CD8-positive, alpha-beta memory T cell (primary cell): ENCODE data around the gene LRRC37A. TPM values are rescaled to one million over a fixed set of nuclear protein-coding genes. Genes with fewer than 3 reads are reported as not detected.
"Not testable (repeated sequence)": the region's sequence is repeated elsewhere in the genome, so short reads cannot be mapped to it uniquely, and the experiment has no call there.

Source experiments
- CTCF ChIA-PET: fragments of 350-600 bp; sonication (Branson Sonifier 250); formaldehyde crosslinking; loops from one replicate; lab custom pipeline; 2021; ENCODE audit warnings: antibody characterized with exemption; lab: Charles Lee
- POLR2A ChIA-PET: fragments of 350-600 bp; sonication (Branson Sonifier 250); formaldehyde crosslinking; loops from one replicate; lab custom pipeline; 2021; ENCODE audit warnings: antibody characterized with exemption; lab: Charles Lee
- DNase-seq, 5 donors: peaks; one replicate each; pipeline versions ENCODE4 v3.0.0 to v3.0.0-alpha.2; 2020 to 2022; ENCODE audit warnings: mixed read lengths in 1 of 5
- H3K27ac ChIP-seq: one replicate; pipeline ENCODE4 v1.7.0; 2013; ENCODE audit warnings: low read depth, mild to moderate bottlenecking, low read length, moderate library complexity
- H3K27me3 ChIP-seq: 2 replicates; pipeline ENCODE4 v1.7.0; 2013; ENCODE audit warnings: low read length, mild to moderate bottlenecking; ENCODE audit not compliant: insufficient read depth, poor library complexity, severe bottlenecking
- H3K36me3 ChIP-seq: 2 replicates; pipeline ENCODE4 v1.7.0; 2013; ENCODE audit warnings: mild to moderate bottlenecking, low read length, moderate library complexity; ENCODE audit not compliant: insufficient read depth
- H3K4me1 ChIP-seq: 2 replicates; pipeline ENCODE4 v1.7.0; 2013; ENCODE audit warnings: mild to moderate bottlenecking, low read length, moderate library complexity; ENCODE audit not compliant: insufficient read depth
- H3K4me3 ChIP-seq: 2 replicates; pipeline ENCODE4 v1.7.0; 2013; ENCODE audit warnings: mild to moderate bottlenecking, low read length
- H3K9me3 ChIP-seq: 2 replicates; pipeline ENCODE4 v1.7.0; 2013; ENCODE audit warnings: mild to moderate bottlenecking, low read length
- H3K27ac Mint-ChIP-seq, 8 donors: one replicate each; pipeline ENCODE4 v1.8.0; 2020 to 2021; ENCODE audit warnings: mixed read lengths in 8 of 8, mild to moderate bottlenecking in 6 of 8, inconsistent platforms in 3 of 8, moderate library complexity in 3 of 8
- H3K27me3 Mint-ChIP-seq, 2 donors: one replicate each; pipeline ENCODE4 v1.8.0; 2020 to 2021; ENCODE audit warnings: mixed read lengths in 2 of 2, mild to moderate bottlenecking in 1 of 2, moderate library complexity in 1 of 2
- H3K36me3 Mint-ChIP-seq, 3 donors: one replicate each; pipeline ENCODE4 v1.8.0; 2020 to 2021; ENCODE audit warnings: mixed read lengths in 3 of 3, inconsistent platforms in 1 of 3, mild to moderate bottlenecking in 1 of 3
- H3K4me1 Mint-ChIP-seq, 3 donors: one replicate each; pipeline ENCODE4 v1.8.0; 2020 to 2021; ENCODE audit warnings: mixed read lengths in 3 of 3, inconsistent platforms in 1 of 3, mild to moderate bottlenecking in 1 of 3
- H3K4me3 Mint-ChIP-seq, 7 donors: one replicate each; pipeline ENCODE4 v1.8.0; 2020 to 2021; ENCODE audit warnings: mixed read lengths in 7 of 7, mild to moderate bottlenecking in 6 of 7, moderate library complexity in 4 of 7, inconsistent platforms in 2 of 7
- H3K9me3 Mint-ChIP-seq, 5 donors: one replicate each; pipeline ENCODE4 v1.8.0; 2020 to 2022; ENCODE audit warnings: mixed read lengths in 5 of 5, mild to moderate bottlenecking in 3 of 5, moderate library complexity in 2 of 5, inconsistent platforms in 1 of 5
- polyA plus RNA-seq: library from polyadenylated mRNA; unstranded; fragments of 300-500 nt; fragmentation: Illumina TruSeq; gene quantifications from one replicate; pipeline ENCODE4 v1.2.3, GENCODE V29; 2021
- total RNA-seq, 2 experiments: library from RNA; stranded (reverse); gene quantifications; one replicate each; pipeline ENCODE4 v1.2.3, GENCODE V29; 2021

The LRRC37A gene
- total and polyA plus RNA-seq, 3 experiments from 2014 or later: 1.1 to 2.5 (median 2.4) TPM

- H3K27ac ChIP-seq, H3K27ac Mint-ChIP-seq, DNase-seq, H3K9me3 Mint-ChIP-seq, H3K9me3 ChIP-seq, H3K36me3 ChIP-seq, CTCF ChIA-PET, H3K4me1 Mint-ChIP-seq, H3K27me3 ChIP-seq, H3K4me3 Mint-ChIP-seq, H3K36me3 Mint-ChIP-seq, H3K4me3 ChIP-seq, POLR2A ChIA-PET, H3K4me1 ChIP-seq, H3K27me3 Mint-ChIP-seq: not testable (repeated sequence)
Observed at GRCh38 chr17:46372236-46373229, 77.6 kb downstream of the LRRC37A start.

- H3K9me3 Mint-ChIP-seq, H3K36me3 Mint-ChIP-seq, POLR2A ChIA-PET, H3K27ac ChIP-seq, H3K4me1 Mint-ChIP-seq, DNase-seq, H3K4me1 ChIP-seq, H3K27ac Mint-ChIP-seq, H3K4me3 Mint-ChIP-seq, H3K27me3 Mint-ChIP-seq, H3K36me3 ChIP-seq, H3K27me3 ChIP-seq, H3K4me3 ChIP-seq, H3K9me3 ChIP-seq, CTCF ChIA-PET: not testable (repeated sequence)
Observed at GRCh38 chr17:46373418-46373817, 78.5 kb downstream of the LRRC37A start.

GRCh38 chr17:46383118-46383517 lies 88.2 kb downstream of the LRRC37A start:
- H3K27me3 Mint-ChIP-seq, H3K4me1 ChIP-seq, H3K27ac ChIP-seq, H3K27me3 ChIP-seq, H3K27ac Mint-ChIP-seq, H3K36me3 Mint-ChIP-seq, H3K36me3 ChIP-seq, POLR2A ChIA-PET, H3K4me3 ChIP-seq, CTCF ChIA-PET, H3K9me3 Mint-ChIP-seq, H3K4me1 Mint-ChIP-seq, H3K4me3 Mint-ChIP-seq, DNase-seq, H3K9me3 ChIP-seq: not testable (repeated sequence)

GRCh38 chr17:46385491-46385890 lies 90.6 kb downstream of the LRRC37A start:
- DNase-seq, H3K4me1 Mint-ChIP-seq, H3K9me3 ChIP-seq, H3K9me3 Mint-ChIP-seq, H3K27me3 Mint-ChIP-seq, H3K27ac Mint-ChIP-seq, H3K4me3 Mint-ChIP-seq, H3K36me3 ChIP-seq, POLR2A ChIA-PET, H3K36me3 Mint-ChIP-seq, H3K4me3 ChIP-seq, H3K27ac ChIP-seq, CTCF ChIA-PET, H3K4me1 ChIP-seq, H3K27me3 ChIP-seq: not testable (repeated sequence)

Other genes with a start within 250 kb of the LRRC37A start
- gene KANSL1, start 101.7 kb upstream of the LRRC37A start, total RNA-seq: 10 to 100 TPM; 69.2 to 70.7 TPM
- gene KANSL1, start 101.7 kb upstream of the LRRC37A start, polyA plus RNA-seq: 20.9 TPM
- 10 to 100 TPM; 11.5 to 12.9 TPM for gene ARL17B, start 66.6 kb downstream of the LRRC37A start, total RNA-seq
- 25.8 TPM for gene ARL17B, start 66.6 kb downstream of the LRRC37A start, polyA plus RNA-seq
- 1 to 10 TPM; 9.1 to 9.8 TPM for gene LRRC37A2, start 217.3 kb downstream of the LRRC37A start, total RNA-seq
- 10.1 TPM for gene LRRC37A2, start 217.3 kb downstream of the LRRC37A start, polyA plus RNA-seq